NCI-H82 treated with DMSO at 0.1 percent for 48 hours (cell line): ENCODE results near the gene TAL2.
"Not testable (repeated sequence)": the region's sequence is repeated elsewhere in the genome, so short reads cannot be mapped to it uniquely, and the experiment has no call there.

Experiments
- DNase-seq: peaks from one replicate; lab custom pipeline; 2025; ENCODE audit not compliant: unreplicated experiment; lab: John Stamatoyannopoulos, UW

Gene TAL2

DNA sequence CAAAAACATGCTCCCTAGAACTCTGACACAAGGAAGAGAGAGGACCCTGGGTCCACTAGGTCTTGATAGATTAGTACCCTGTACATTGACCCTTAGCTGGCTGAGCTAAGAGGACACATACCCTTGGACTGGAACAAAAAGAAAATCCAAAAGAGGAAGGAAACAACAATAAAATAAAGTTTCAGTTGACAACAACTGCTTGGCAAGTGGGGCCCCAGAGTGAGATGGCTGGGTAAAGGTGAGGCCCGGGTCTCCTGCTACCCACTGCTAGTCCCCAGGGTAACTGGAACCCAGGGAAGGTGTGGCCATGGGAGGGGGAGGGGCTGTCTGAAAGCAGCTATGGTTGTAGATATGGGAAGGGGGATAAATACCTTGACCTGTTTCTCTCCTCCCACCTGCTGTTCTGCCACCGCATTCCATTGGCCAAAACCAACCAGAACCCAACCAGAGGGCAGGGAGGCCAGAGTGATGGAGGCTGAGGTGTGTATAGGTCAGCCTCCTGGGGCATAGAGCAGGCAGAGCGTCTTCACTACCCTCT is 11.7 kb downstream of the TAL2 start:
- DNase-seq, result no peak

DNA sequence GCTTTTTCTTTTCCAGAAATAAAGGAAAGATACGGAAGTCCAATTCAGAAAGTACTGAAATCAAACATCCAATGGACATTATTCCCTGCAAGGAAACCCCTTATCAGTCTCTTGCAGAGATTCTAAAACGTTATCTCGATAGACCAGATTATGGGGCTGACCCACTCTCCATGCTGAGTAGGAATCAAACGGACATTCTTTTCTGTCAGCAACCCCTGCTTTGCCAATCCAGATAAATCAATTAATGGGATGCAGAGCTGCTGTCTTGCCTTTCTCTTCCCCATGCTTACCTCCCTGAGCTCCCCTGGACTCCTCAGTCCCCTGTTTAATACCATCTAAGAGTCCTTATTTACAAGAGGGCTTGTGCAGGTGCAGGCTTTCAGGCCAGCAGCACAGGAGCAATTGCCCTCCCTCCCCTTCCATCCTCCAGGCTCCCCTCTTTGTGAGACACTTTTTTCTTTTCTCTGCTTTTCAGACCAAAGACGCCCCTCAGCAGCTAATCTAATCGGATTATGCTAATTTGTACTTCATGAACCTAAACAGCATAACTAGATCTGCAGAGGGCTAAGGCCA is 14.2 kb downstream of the TAL2 start:
- DNase-seq, result peak; percentile 87

DNA sequence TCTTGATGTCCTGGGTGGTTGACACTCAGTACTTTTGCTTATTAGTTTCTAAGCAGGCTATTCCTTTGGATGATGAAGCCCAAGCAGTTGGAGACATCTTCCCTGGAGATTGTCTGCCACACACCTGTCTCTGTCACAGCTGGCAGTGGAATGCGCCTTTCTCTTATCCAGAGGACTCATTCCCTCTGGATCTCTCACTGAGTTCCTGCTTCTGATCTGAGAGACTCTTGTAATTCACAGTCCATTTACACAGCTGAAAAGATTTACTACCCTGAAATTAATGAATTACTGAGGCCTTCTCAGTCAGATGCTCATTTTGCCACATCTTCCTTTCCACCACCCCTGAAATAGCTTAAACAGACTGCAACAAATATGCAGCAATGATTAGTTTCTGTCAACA is 15.9 kb downstream of the TAL2 start:
- no peak for DNase-seq

DNA sequence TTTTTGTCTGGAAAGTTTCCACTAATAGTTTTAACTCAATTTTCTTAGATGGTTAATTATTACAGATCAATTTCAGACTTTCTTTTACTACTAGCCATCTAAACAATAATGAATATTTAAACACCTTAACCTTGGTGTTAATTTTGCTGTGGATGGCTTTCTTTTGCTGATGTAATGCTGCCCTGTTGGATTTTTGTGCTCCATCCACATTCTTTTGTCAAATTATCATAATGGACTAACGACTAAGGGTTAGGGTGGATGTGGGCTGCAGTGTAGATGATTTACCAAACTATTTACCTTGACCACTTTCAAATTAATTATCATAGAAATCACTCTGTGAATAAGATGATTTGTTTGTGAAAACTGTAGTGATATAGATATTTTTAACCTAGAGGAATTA is 16.5 kb downstream of the TAL2 start:
- no peak for DNase-seq

DNA sequence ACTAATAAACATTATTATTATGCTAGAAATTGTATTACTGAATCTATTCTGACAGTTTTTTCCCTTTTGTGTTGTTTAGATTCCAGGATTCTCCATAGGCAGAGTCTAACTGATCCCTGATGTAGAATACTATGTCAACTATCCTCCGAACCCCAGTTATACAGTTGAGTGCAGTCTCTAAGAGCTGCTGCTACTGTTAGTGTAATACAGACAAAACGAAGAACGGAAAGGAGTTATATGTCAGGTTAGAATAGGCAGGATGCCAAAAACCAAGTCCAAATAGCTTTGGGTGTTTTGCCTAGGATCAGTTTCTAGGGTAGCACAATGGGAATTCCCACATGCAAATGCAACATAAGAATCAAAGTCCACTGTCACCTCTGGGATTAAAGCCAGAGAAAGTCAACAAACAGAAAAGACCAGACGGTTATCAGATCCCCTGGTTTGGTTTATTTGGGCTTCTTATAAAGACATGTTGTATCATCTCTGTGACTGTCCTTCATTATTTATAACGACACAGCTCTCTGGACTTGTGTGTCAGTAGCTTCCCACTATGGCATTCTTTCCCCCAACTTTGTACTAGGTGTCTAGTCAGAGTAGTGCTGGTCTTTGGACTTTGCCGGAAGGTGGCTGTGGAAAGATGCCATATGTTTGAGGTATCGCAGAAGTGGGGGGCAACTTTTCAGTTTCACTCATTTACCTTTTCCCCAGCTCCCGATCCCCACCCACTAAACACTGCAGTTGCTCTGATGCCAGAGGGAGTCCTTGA is 17.2 kb downstream of the TAL2 start:
- DNase-seq, result no peak

GRCh38 chr9:105681313-105681712 is 19.1 kb downstream of the TAL2 start:
- DNase-seq, result no peak

DNA sequence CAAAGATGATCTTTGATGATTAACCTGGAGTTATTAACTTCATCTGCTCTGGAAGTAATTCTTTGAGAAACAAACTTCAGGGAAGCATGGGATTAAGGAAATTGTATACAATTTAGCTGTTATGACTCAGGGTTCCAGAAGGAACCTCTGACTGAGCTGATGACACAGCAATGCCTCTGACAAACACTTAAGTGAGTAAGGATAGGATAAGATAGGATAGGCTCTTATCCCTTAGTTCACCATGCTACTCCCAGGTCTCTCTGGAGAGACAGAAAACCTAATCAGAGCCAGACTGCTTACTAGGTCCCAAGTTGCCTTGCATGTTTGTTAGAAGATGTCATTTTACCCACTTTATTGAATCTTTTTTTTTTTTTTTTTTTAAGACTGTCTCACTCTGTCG is 19.5 kb downstream of the TAL2 start:
- DNase-seq, result no peak

DNA sequence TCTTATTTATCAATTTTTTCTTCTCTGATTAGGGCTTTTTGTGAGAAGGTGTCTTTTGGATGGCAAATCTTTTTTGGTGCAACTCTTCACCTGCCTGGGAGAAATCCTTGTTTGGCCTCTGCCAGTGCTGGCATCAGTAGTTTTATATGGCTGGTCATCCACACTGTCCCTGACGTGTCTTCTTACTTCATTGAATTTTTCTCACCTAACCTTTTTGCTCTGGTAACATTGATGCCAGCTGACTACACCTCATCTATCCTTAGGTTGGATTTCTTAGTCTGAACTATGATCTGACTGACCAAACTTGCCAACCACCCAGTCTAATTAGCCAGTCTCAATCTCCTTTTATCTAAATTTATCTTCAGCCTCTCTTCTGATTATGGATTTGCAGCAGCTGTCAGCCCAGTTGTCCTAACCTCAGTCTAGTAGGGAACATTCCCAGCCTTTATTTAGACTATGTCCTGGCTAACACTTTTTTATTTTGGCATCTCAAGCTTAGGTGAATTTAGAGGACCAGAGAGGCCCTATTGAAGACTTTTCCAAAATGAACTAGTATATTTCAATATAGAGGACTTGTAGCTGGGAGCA is 21.5 kb downstream of the TAL2 start:
- DNase-seq, result peak; percentile 42

GRCh38 chr9:105686936-105687335 is 24.7 kb downstream of the TAL2 start:
- no peak for DNase-seq

- no peak for DNase-seq
These were observed 28.5 kb downstream of the TAL2 start for GRCh38 chr9:105690742-105691141.

DNA sequence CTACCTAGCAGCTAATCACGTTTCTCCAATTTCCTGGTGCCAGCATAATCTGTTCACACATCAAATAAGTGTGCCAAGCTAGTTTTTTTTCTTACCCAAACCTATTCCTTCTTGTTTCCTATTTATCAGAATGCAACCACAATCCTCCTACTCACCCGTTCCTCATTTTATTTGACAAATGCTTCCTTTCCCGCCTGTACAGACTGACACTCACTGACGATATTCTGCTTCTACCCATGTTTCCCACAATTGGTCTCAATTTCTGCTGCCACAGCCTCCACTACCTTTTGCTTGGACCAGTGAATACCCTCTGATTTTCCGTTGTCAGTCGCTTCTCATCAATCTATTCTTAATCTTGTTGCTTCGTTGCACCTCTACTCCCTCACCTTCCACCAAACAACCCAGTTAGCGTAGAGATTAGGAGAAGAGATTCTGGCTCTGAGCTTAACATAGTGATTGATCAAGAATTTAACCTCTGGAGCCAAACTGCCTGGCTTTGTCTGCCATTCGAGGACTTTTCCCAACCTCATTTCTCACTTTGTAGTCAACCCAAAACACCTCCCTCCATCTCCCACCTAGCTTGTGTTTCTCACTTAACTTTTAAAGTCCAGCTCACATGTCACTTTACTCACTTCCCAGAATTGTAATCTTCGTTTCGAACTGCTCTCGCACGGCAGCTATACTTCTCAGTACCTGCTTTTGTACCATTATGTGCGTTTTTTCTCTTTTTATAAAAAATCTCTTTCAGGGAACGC is 31.4 kb downstream of the TAL2 start:
- peak; percentile 31 for DNase-seq

- peak; percentile 41 for DNase-seq
These were observed 32.1 kb downstream of the TAL2 start, which contains the start of gene TMEM38B for GRCh38 chr9:105694190-105694847. TSS of gene TMEM38B (plus strand) at chr9:105694541. CDS start at chr9:105694661, 120 bp downstream.

- DNase-seq, result peak; percentile 34
These were observed 32.8 kb downstream of the TAL2 start for GRCh38 chr9:105694848-105695581.

GRCh38 chr9:105696219-105696793 is 34.0 kb downstream of the TAL2 start:
- DNase-seq, result no peak

- DNase-seq, result no peak
These were observed 35.6 kb downstream of the TAL2 start for GRCh38 chr9:105697871-105698270.

DNA sequence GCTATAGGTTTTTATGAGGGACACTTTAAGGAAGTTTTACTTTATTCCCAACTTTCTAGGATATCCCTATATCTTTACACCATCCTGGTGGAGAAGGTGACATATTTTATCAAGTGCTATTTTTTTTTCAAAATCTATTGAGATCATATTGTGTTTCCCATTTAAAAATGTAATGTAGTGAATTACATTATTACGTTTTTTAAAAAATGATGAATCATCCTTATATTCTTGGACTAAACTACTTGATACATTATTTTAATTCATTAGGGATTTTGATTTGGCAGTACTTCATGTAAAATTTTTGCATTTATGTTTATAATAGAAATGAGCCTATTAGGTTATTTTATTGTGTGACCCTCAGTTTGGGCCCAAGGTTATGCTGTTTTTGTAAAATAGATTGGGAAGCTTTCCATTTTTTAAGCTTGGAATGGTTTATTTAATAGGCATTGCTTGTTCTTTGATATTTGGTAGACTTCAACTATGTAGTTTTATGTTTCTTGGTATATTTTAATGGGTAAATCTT is 36.2 kb downstream of the TAL2 start:
- DNase-seq, result no peak

DNA sequence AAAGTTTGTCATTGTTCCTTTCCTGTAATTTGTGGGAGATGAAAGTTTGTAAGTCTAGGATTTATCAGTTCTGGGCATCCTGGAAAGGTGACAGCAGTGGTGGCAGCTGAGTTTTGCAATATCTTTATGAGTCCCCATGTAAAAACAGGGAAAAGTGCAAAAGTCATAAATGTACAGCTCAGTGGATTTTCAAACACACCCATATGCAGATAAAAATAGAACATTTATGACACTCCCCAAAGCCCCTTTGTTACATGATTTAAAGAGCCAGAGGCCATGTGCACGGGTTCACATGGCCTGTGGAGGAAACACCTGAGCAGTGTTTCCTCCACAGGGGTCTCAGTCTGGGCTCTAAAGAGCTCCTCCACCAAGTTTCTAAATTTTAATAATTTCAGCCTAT is 38.4 kb downstream of the TAL2 start:
- no peak for DNase-seq

DNA sequence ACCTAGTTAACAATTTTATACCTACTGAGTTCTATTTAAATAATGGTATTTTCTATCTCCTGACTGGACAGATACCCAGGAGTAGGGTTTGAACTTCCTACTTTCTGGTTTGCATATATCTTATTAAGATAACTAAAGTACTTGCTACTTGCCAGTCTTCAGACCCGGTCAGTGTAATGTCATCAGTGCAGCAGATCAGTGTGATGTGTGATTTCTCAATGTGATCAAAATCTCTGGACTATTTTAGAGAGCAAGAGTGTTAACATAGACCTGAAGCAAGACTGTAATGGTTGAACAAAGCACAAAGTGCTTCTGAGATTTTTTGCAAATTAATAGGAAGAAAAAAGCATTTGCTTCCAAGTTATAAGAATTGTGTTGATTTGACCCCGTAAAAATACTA is 38.9 kb downstream of the TAL2 start:
- no peak for DNase-seq

DNA sequence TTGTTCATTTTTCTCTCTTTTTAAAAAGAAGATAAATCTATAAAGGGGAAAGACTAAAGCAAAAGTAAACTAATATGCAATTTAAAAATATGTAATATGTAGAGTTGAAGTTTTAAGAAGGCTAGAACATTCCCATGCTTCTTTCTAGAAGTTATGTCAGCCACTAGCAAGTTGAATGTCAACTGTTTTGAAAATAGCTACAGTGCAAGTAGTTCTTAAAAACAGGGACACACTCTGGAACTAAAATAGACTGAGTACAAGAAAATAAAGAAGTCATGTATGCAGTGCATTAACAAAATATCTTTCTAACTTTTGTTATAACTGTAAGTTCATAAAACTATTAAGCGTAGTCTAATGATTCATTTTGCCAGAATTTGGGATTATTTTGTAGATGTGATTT is 40.0 kb downstream of the TAL2 start:
- DNase-seq, result no peak

DNA sequence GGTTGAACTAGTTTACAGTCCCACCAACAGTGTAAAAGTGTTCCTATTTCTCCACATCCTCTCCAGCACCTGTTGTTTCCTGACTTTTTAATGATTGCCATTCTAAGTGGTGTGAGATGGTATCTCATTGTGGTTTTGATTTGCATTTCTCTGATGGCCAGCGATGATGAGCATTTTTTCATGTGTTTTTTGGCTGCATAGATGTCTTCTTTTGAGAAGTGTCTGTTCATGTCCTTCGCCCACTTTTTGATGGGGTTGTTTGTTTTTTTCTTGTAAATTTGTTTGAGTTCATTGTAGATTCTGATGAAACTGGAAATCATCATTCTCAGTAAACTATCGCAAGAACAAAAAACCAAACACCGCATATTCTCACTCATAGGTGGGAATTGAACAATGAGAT is 41.4 kb downstream of the TAL2 start:
- DNase-seq, result not testable (repeated sequence)
